DMS79 treated with DMSO at 0.1 percent for 48 hours (cell line): ENCODE results near the gene PCSK5.

Source experiments
- DNase-seq: peaks from one replicate; lab custom pipeline; 2025; lab: John Stamatoyannopoulos, UW

PCSK5 gene

GRCh38 chr9:75921391-75922127 lies 31.1 kb downstream of the PCSK5 start:
- no peak for DNase-seq

- DNase-seq, result no peak
These were observed 35.9 kb downstream of the PCSK5 start for GRCh38 chr9:75926385-75926784.

GRCh38 chr9:75927356-75927755 lies 36.9 kb downstream of the PCSK5 start:
- no peak for DNase-seq

GRCh38 chr9:75930190-75930589 lies 39.7 kb downstream of the PCSK5 start:
- no peak for DNase-seq

GRCh38 chr9:75930730-75931321 lies 40.4 kb downstream of the PCSK5 start:
- no peak for DNase-seq

- no peak for DNase-seq
These were observed 43.5 kb downstream of the PCSK5 start for GRCh38 chr9:75933982-75934381.

GRCh38 chr9:75935591-75935990 lies 45.1 kb downstream of the PCSK5 start:
- DNase-seq, result no peak

- DNase-seq, result no peak
These were observed 47.2 kb downstream of the PCSK5 start for GRCh38 chr9:75937521-75938258.

- DNase-seq, result no peak
These were observed 48.5 kb downstream of the PCSK5 start for GRCh38 chr9:75938946-75939345.

- no peak for DNase-seq
These were observed 49.2 kb downstream of the PCSK5 start for GRCh38 chr9:75939536-75940111.

- no peak for DNase-seq
These were observed 50.6 kb downstream of the PCSK5 start for GRCh38 chr9:75941066-75941465.

GRCh38 chr9:75941577-75942311 lies 51.3 kb downstream of the PCSK5 start:
- DNase-seq, result peak; percentile 0

GRCh38 chr9:75946766-75947165 lies 56.3 kb downstream of the PCSK5 start:
- no peak for DNase-seq

GRCh38 chr9:75947233-75947632 lies 56.8 kb downstream of the PCSK5 start:
- DNase-seq, result no peak

- DNase-seq, result no peak
These were observed 60.5 kb downstream of the PCSK5 start for GRCh38 chr9:75950998-75951397.

GRCh38 chr9:75953218-75953617 lies 62.7 kb downstream of the PCSK5 start:
- no peak for DNase-seq

- no peak for DNase-seq
These were observed 65.7 kb downstream of the PCSK5 start for GRCh38 chr9:75956161-75956560.

- no peak for DNase-seq
These were observed 66.6 kb downstream of the PCSK5 start for GRCh38 chr9:75957116-75957515.

- no peak for DNase-seq
These were observed 67.8 kb downstream of the PCSK5 start for GRCh38 chr9:75958226-75958625.

- DNase-seq, result no peak
These were observed 70.1 kb downstream of the PCSK5 start for GRCh38 chr9:75960551-75960950.

GRCh38 chr9:75962013-75962661 lies 71.7 kb downstream of the PCSK5 start:
- DNase-seq, result peak; percentile 8

- no peak for DNase-seq
These were observed 72.2 kb downstream of the PCSK5 start for GRCh38 chr9:75962662-75963036.
